ENCODE data around the gene KCTD18.

DNA sequence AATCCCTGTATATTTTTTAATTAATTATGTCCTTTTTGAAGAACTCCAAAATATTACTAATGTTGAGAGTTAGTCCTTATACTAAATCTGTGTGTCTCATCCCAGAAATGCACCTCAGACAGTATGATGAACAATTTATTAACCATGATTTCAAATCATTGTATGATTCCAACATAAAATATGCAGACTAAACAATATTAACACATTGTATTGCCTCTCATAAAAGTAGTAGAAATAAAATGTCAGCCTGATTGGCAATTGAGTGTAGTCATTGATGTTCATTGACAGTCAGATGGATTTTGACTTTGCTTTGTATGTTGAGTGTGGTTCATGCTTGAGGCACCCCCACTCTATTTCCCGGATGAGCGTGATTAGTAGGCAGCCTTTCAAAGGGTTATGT, 57.5 kb downstream of the KCTD18 start:
- TF ChIP-seq, protein P1, sequence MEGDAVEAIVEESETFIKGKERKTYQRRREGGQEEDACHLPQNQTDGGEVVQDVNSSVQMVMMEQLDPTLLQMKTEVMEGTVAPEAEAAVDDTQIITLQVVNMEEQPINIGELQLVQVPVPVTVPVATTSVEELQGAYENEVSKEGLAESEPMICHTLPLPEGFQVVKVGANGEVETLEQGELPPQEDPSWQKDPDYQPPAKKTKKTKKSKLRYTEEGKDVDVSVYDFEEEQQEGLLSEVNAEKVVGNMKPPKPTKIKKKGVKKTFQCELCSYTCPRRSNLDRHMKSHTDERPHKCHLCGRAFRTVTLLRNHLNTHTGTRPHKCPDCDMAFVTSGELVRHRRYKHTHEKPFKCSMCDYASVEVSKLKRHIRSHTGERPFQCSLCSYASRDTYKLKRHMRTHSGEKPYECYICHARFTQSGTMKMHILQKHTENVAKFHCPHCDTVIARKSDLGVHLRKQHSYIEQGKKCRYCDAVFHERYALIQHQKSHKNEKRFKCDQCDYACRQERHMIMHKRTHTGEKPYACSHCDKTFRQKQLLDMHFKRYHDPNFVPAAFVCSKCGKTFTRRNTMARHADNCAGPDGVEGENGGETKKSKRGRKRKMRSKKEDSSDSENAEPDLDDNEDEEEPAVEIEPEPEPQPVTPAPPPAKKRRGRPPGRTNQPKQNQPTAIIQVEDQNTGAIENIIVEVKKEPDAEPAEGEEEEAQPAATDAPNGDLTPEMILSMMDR (IDR thresholded peaks at IDR 0.05): no peak
- no peak for TF ChIP-seq EP300 (IDR thresholded peaks at IDR 0.05)
- TF ChIP-seq POLR2A (IDR thresholded peaks at IDR 0.05; ENCODE audit: low read depth): no peak
- no peak for TF ChIP-seq POLR2AphosphoS5 (IDR thresholded peaks at IDR 0.05)

Data from esophagus muscularis mucosa (tissue), 4 donors.